Measurements from ENCODE around the gene SHC3.

Gene SHC3

DNA sequence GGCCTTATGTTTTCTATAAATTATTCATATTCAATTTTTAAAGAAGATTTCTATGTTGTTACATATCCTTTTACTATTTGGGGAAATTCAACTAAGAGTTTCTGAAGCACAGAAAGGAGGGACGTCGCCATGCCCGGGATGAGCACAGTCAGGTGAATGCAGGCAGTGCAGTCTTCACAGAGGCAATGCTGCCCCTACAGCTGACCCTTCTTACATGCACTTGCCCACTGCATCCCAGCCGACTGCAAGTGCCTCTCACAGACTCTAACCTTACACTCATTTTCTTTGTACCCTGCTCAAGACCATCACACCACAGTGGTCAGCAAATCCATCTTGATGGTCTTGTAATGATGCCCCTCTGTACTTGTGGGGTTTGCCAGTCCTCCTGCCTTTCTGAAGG is 73.8 kb downstream of the SHC3 start:
- DNase-seq = no peak

GRCh38 chr9:89097219-89097618 is 81.4 kb downstream of the SHC3 start:
- no peak for DNase-seq

GRCh38 chr9:89096807-89097206 is 81.8 kb downstream of the SHC3 start:
- DNase-seq = no peak

DNA sequence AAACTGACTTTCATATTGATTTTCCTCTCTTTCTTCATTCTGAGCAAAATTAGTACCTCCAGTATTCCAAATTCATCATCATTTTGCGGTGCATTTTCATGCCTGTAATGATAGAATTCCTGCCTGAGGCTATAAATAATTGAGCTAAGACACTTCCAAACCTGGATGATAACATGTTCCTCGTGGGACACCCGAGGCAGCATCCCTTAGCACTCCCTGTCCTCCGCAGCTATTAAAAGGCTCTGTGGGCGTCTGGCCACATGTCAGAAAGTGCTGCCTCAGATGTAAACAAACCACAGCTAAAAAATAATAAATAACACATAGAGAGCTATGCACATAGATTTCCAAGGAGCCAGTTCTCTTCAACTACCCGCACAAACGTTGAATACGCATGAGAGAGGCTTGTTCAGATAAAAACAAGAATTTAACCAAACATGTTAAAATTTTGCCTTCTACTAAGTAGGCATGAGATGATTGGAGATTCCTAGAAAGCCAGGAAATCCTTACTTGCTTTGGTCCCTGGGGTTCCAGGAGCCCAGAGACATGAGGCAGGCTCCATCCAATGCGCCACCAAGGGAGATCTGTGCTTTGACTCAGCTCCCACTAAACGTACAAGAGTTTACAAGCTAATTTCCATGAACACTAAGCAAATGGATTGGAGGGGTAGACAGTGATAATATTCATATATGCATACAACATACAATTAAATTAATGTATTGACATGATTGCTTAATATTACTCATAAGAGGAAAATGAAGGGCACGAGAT is 82.7 kb downstream of the SHC3 start:
- no peak for DNase-seq

- DNase-seq = no peak
Measured at GRCh38 chr9:89093201-89093975, 85.2 kb downstream of the SHC3 start.

- no peak for DNase-seq
Measured at GRCh38 chr9:89089176-89089575, 89.4 kb downstream of the SHC3 start.

- DNase-seq = no peak
Measured at GRCh38 chr9:89083626-89084025, 95.0 kb downstream of the SHC3 start.

DNA sequence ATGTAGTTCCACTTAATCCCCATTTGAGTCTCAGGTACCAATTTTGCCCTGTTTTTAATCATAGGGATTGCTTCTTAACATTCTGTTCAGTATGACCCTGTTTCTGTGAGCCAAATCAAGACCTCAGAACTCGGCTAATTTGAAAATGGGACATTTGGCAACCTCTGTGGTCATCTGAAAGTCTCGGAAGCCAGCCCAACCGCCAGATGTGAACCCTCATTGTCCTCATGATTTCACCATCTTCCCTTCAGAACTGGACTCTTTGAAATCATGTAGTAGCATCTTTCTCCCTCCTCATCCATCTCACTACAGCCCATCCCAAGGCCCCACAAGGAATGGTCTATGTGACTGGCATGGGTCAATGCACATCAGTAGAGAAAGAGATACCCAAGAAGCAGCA is 98.4 kb downstream of the SHC3 start:
- no peak for DNase-seq

DNA sequence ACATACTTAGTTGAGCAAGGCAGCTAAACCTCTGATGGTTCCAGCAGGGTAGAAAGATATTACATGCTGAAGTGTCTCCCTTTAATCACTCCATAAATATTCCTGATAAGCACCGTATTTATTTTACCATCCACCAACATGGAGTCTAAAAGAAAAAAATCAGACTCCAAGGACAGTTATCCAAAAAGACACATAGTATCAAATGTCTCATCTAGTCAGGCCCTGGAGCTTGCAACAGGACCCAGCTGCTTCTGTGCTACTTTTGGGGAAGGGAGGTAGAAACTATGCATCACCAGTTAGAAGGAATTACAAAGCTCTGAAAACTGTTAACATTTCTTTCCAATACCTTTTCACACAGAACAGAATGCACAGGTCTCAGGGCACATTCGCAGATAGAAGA is 99.2 kb downstream of the SHC3 start:
- DNase-seq = no peak

DNA sequence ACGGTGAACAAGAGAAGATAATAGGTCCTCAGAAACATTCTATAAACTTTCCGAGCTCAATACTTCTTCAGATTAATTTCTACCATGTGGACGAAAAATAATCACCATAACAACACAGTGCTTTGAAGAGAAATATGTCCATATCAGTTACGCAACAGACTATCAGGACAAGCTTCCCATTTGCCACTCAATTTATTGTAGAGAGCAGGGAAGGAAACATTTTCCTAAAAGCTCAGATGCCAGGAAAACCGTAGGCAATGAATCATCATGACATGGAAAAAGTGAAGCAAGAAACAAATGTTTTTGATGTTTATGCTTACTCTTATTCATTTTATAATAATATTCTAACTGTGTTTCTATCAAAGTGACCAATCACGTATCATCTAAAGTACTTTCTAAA is 99.8 kb downstream of the SHC3 start:
- DNase-seq = no peak

GRCh38 chr9:89078421-89078820 is 100.2 kb downstream of the SHC3 start:
- DNase-seq = no peak

- no peak for DNase-seq
Measured at GRCh38 chr9:89077519-89077918, 101.1 kb downstream of the SHC3 start.

GRCh38 chr9:89073397-89073796 is 105.2 kb downstream of the SHC3 start:
- DNase-seq = no peak

GRCh38 chr9:89071591-89071990 is 107.0 kb downstream of the SHC3 start:
- DNase-seq = no peak

- no peak for DNase-seq
Measured at GRCh38 chr9:89066835-89067234, 111.8 kb downstream of the SHC3 start.

- no peak for DNase-seq
Measured at GRCh38 chr9:89065921-89066320, 112.7 kb downstream of the SHC3 start.

DNA sequence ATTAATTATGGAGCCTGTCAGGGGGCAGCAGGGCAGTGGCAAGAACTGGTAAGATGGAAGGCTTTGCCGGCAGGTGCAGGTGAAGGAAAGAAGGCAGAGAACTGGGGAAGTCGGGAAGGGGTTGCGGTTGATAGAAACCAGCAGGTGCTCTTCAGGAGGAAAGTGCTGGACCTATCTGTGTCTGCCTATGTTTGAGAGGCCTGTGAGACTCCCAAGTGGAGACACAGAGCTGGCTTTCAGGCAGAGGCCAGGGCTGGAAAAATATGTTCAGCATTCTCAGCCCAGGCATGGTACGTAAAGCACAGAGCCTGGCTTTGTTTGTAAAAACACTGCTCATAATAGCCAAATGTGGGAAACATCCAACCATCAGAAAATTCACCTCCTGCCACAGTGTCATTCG is 117.8 kb downstream of the SHC3 start:
- no peak for DNase-seq

DNA sequence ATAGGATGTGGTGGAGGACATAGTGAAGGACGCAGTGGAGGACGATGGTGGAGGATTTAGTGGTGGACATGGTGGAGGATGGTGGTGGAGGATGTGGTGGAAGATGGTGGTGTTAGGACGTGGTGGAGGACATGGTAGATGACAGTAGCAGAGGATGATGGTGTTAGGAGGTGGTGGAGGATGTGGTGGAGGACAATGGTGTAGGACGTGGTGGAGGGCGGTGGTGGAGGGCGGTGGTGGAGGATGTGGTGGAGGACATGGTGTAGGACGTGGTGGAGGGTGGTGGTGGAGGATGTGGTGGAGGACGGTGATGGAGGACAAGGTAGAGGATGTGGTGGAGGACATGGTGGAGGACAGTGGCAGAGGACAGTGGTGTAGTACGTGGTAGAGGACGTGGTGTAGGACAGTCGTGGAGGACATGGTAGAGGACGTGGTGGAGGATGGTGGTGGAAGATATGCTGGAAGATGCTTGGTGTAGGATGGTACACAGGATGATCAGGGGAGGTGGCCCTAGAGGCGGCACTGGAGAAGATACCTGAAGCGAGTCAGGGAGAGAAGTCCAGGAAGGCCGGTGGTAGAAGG is 118.6 kb downstream of the SHC3 start:
- no peak for DNase-seq

DNA sequence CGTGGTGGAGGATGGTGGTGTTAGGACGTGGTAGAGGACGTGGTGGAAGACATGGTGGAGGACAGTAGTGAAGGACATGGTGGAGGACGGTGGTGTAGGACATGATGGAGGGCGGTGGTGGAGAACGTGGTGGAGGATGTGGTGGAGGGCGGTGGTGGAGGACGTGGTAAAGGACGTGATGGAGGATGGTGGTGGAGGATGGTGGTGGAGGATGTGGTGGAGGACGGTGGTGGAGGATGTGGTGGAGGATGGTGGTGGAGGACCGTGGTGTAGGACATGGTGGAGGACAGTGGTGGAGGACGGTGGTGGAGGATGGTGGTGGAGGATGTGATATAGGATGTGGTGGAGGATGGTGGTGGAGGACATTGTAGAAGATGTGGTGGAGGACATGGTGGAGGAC is 119.7 kb downstream of the SHC3 start:
- no peak for DNase-seq

DNA sequence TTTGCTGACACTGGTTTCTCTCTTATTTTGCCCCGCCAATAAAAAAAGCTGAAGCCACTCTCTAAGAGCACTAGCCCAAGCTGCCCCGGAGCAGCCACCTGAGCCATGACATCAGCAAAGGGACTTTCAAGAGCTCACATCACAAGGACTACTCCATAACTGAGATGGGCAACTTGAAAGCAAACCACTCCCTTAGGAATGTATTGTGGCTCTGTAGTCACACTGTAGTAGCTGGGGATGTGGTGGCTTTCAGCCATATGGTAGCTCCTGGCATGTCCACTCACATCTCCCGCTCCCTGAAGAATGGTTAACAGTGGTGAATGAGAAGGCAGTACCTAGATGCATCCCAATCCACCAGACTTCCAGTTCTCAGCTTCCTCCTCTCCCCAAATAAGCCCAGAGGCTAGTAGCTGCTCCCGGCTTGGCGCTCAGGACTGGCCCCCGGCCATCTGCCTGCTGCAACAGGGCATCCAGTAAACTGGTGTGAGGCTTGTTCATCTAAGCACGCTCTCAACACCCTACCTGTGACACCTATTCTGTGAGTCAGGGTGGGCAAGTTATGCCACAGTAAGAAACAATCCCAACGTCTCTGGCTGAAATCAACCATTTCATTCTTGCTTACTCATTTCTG is 123.6 kb downstream of the SHC3 start:
- no peak for DNase-seq

DNA sequence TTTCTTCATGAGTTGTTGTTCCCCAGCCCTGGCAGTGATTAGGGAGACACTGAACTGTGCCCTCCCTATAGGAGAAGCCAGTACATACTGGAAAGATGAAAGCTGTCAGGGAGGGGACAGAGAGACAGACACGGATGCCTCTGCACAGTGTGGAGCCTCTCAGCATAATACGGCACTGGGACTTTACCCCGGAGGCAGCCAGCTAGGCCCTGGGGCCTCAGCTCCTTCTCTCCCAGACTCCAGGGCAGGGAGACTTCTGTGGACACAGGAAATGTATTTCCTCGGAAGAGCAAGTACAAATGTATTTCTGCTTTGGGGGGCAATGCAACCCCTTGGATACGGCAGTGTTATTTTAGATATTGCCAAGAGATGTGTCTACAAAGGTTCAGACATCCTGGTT is 125.3 kb downstream of the SHC3 start:
- no peak for DNase-seq

GRCh38 chr9:89052470-89053097 is 126.0 kb downstream of the SHC3 start:
- no peak for DNase-seq

GRCh38 chr9:89051421-89052025 is 127.1 kb downstream of the SHC3 start:
- DNase-seq = no peak
